HepG2 (cell line): ENCODE measurements around the gene TMEM238. TPM values are rescaled to one million over a fixed set of nuclear protein-coding genes. Genes with fewer than 3 reads are reported as not detected.

Experiments
- ATAC-seq: fragments of 200-7000 bp; cut with Tn5 transposase; 3 replicates; pipeline ENCODE4 v1.9.1; 2020; ENCODE audit warnings: mild to moderate bottlenecking, moderate library complexity
- BruUV-seq: library from RNA; stranded (reverse); fragments of 400-500 nt; replicated peaks from 2 replicates; lab custom pipeline; 2021; lab: Mats Ljungman, UMichigan
- CTCF ChIA-PET: fragments of 300-600 bp; formaldehyde crosslinking; extraction: SDS; loops from one replicate; lab custom pipeline; 2021; ENCODE audit warnings: low total read pairs, inconsistent platforms, low intra/inter-chr PET ratio; lab: Yijun Ruan, JAX
- POLR2A ChIA-PET: fragments of 350-600 bp; sonication (Branson Sonifier 250); formaldehyde crosslinking; loops from one replicate; lab custom pipeline; 2020; ENCODE audit warnings: antibody characterized with exemption, inconsistent platforms; lab: Yijun Ruan, JAX
- DNase-seq: peaks from one replicate; pipeline ENCODE4 v3.0.0-alpha.2; 2015; ENCODE audit warnings: low spot score
- FAIRE-seq: peaks from 3 replicates; lab custom pipeline; 2011; peaks lifted over from hg19 to GRCh38; lab: Jason Lieb, UNC
- H2AFZ ChIP-seq: one replicate; pipeline ENCODE4 v1.6.1; 2011; ENCODE audit warnings: low read length, inconsistent platforms
- H3K27ac ChIP-seq: fragments of 300-600 bp; 3 replicates; pipeline ENCODE4 v1.8.0; 2011; ENCODE audit warnings: mixed run types, mild to moderate bottlenecking, mixed read lengths, low read length, inconsistent platforms; ENCODE audit not compliant: insufficient read depth; ENCODE audit errors: extremely low read length
- H3K27me3 ChIP-seq, 2 experiments: fragments of 200-600 bp in 1 of 2; 2 replicates in 1 of 2; 3 replicates in 1 of 2; pipeline versions ENCODE4 v1.6.0 to v1.8.0; 2011; ENCODE audit warnings: low read length in 2 of 2, mild to moderate bottlenecking in 2 of 2, moderate library complexity in 2 of 2, inconsistent platforms in 1 of 2; ENCODE audit not compliant: insufficient read depth in 2 of 2, control insufficient read depth in 1 of 2
- H3K36me3 ChIP-seq, 2 experiments: fragments of 200-600 bp in 1 of 2; replicated peaks in 1 of 2; 2 replicates in 1 of 2; 3 replicates in 1 of 2; pipeline versions ENCODE4 v1.5.1 to v1.8.0; 2011; ENCODE audit warnings: low read length in 2 of 2, inconsistent platforms in 1 of 2; ENCODE audit not compliant: insufficient read depth in 2 of 2, control insufficient read depth in 1 of 2
- H3K4me1 ChIP-seq: 2 replicates; pipeline ENCODE4 v1.5.1; 2012; ENCODE audit warnings: low read length, inconsistent platforms; ENCODE audit not compliant: insufficient read depth
- H3K4me2 ChIP-seq: 2 replicates; pipeline ENCODE4 v1.6.0; 2011; ENCODE audit warnings: low read depth, low read length, inconsistent platforms
- H3K4me3 ChIP-seq, 3 experiments: fragments of 200-600 bp in 1 of 3; sonication (generic), shearing (Covaris generic) in 1 of 3; replicated peaks in 1 of 3; 2 replicates each; pipeline ENCODE4 v1.5.1; 2011 to 2016; ENCODE audit warnings: low read length in 3 of 3, inconsistent platforms in 2 of 3, low read depth in 2 of 3, mild to moderate bottlenecking in 2 of 3, control low read depth in 1 of 3, mixed read lengths in 1 of 3; ENCODE audit not compliant: insufficient read depth in 1 of 3
- H3K79me2 ChIP-seq: one replicate; pipeline ENCODE4 v1.6.1; 2011; ENCODE audit warnings: low read length, inconsistent platforms; ENCODE audit not compliant: insufficient read depth
- H3K9ac ChIP-seq: 2 replicates; pipeline ENCODE4 v1.6.0; 2011; ENCODE audit warnings: mild to moderate bottlenecking, low read depth, low read length, inconsistent platforms; ENCODE audit not compliant: insufficient read depth
- H3K9me3 ChIP-seq: 2 replicates; pipeline ENCODE4 v1.5.1; 2012; ENCODE audit warnings: mild to moderate bottlenecking, low read length
- H4K20me1 ChIP-seq: 2 replicates; pipeline ENCODE4 v1.6.0; 2011; ENCODE audit warnings: inconsistent platforms, mild to moderate bottlenecking, low read length, moderate library complexity; ENCODE audit not compliant: insufficient read depth
- CBX1 ChIP-seq: IDR thresholded peaks from one replicate; pipeline ENCODE4 v1.6.1; 2016; ENCODE audit warnings: antibody characterized with exemption, low read depth
- LCORL ChIP-seq, 2 experiments: fragments of 450-650 bp in 1 of 2; sonication (generic) in 1 of 2; formaldehyde crosslinking in 1 of 2; IDR thresholded peaks; 2 replicates each; pipeline versions ENCODE4 v1.5.0 to v1.6.1; 2017 to 2020; ENCODE audit warnings: antibody characterized with exemption in 1 of 2, missing genetic modification reagents in 1 of 2
- MIER3 ChIP-seq: IDR thresholded peaks from 2 replicates; pipeline ENCODE4 v1.6.1; 2016; ENCODE audit warnings: missing compliant biosample characterization, borderline replicate concordance
- MTF2 ChIP-seq: sonication (generic); formaldehyde crosslinking; IDR thresholded peaks from 2 replicates; pipeline ENCODE4 v1.5.0; 2020; ENCODE audit warnings: missing genetic modification reagents, borderline replicate concordance
- NONO ChIP-seq, 2 experiments: fragments of 450-650 bp in 1 of 2; sonication (generic) in 1 of 2; formaldehyde crosslinking in 1 of 2; IDR thresholded peaks in 1 of 2; conservative IDR thresholded peaks in 1 of 2; 2 replicates each; pipeline versions ENCODE4 v1.6.1 to v1.8.0; 2017 to 2022; ENCODE audit warnings: mild to moderate bottlenecking in 1 of 2, missing genetic modification reagents in 1 of 2, moderate library complexity in 1 of 2
- NR2F6 ChIP-seq, 2 experiments: IDR thresholded peaks; 2 replicates each; pipeline ENCODE4 v1.6.1; 2016; ENCODE audit warnings: antibody characterized with exemption in 1 of 2, mild to moderate bottlenecking in 1 of 2
- PHB2 ChIP-seq: fragments of 450-650 bp; IDR thresholded peaks from 2 replicates; pipeline ENCODE4 v1.6.1; 2018; ENCODE audit not compliant: partially characterized antibody
- RBFOX2 ChIP-seq: fragments of 200-400 bp; formaldehyde crosslinking; IDR thresholded peaks from 2 replicates; pipeline ENCODE4 v1.6.1; 2017; ENCODE audit warnings: low read depth, mild to moderate bottlenecking, low read length
- ZNF549 ChIP-seq: sonication (generic); formaldehyde crosslinking; IDR thresholded peaks from 2 replicates; pipeline ENCODE4 v1.5.0; 2020; ENCODE audit warnings: missing genetic modification reagents
- ZNF570 ChIP-seq: sonication (generic); formaldehyde crosslinking; IDR thresholded peaks from 2 replicates; pipeline ENCODE4 v1.4.0; 2020; ENCODE audit warnings: mild to moderate bottlenecking, missing genetic modification reagents, borderline replicate concordance
- ZNF703 ChIP-seq: sonication (generic); formaldehyde crosslinking; IDR thresholded peaks from 2 replicates; pipeline ENCODE4 v1.5.1; 2020; ENCODE audit warnings: missing genetic modification reagents, mild to moderate bottlenecking, moderate library complexity, borderline replicate concordance
- WGBS: methylation state at CpG from one replicate; pipeline ENCODE4 v1.1.6; 2017; ENCODE audit warnings: low lambda C conversion rate; 5-methylcytosine and 5-hydroxymethylcytosine counted together
- in situ Hi-C: cut with HindIII; loops from 2 replicates; pipeline ENCODE4 v1.10.0; 2017; ENCODE audit warnings: low pct_unique_long_range_greater_than_20kb; ENCODE audit not compliant: extremely low pct_ligation_motif_present
- intact Hi-C: fragments of 100-400 bp; cut with micrococcal nuclease; formaldehyde crosslinking; loops from one replicate; pipeline ENCODE4 v1.10.0; 2022; ENCODE audit not compliant: unreplicated experiment
- polyA plus RNA-seq, 8 experiments: library from polyadenylated mRNA; depleted of rRNA in 3 of 8; stranded (reverse) in 7 of 8; unstranded in 1 of 8; fragments of >200 nt; fragmentation: Illumina TruSeq in 4 of 8; extraction: Trizol in 4 of 8; gene quantifications; 2 replicates each; pipeline versions ENCODE4 v1.2.1 to v1.2.3, GENCODE V29; 2011 to 2016; ENCODE audit warnings: low read depth in 4 of 8, missing spikeins in 1 of 8, mixed read lengths in 1 of 8; ENCODE audit not compliant: insufficient read depth in 1 of 8
- total RNA-seq, 5 experiments: library from RNA; depleted of rRNA; stranded (reverse); fragments of >200 nt; fragmentation: Illumina TruSeq; extraction: Trizol; gene quantifications; 2 replicates each; pipeline ENCODE4 v1.2.3, GENCODE V29; 2016; ENCODE audit warnings: low read depth in 1 of 5
- TF ChIP-seq, protein P1 (sequence below): sonication (generic); formaldehyde crosslinking; IDR thresholded peaks from 2 replicates; pipeline ENCODE4 v1.4.0; 2020; ENCODE audit warnings: mild to moderate bottlenecking, missing genetic modification reagents
- TF ChIP-seq, protein P2 (sequence below): sonication (generic); formaldehyde crosslinking; IDR thresholded peaks from 2 replicates; pipeline ENCODE4 v1.5.0; 2020; ENCODE audit warnings: missing genetic modification reagents
- TF ChIP-seq, protein P3 (sequence below), 2 experiments: sonication (generic) in 1 of 2; formaldehyde crosslinking in 1 of 2; IDR thresholded peaks; 2 replicates each; pipeline versions ENCODE4 v1.5.1 to v1.6.1; 2011 to 2020; ENCODE audit warnings: borderline replicate concordance in 1 of 2, low read depth in 1 of 2, low read length in 1 of 2, mild to moderate bottlenecking in 1 of 2, missing genetic modification reagents in 1 of 2, moderate library complexity in 1 of 2
- TF ChIP-seq, protein P4 (sequence below): sonication (generic); formaldehyde crosslinking; IDR thresholded peaks from 2 replicates; pipeline ENCODE4 v1.5.1; 2020; ENCODE audit warnings: missing genetic modification reagents, mild to moderate bottlenecking, borderline replicate concordance

TMEM238 gene
- total and polyA plus RNA-seq, 2 of the 13 experiments (the other 11 are each of a cell fraction or from before 2014, with no cell fraction given), result not detected

DNA sequence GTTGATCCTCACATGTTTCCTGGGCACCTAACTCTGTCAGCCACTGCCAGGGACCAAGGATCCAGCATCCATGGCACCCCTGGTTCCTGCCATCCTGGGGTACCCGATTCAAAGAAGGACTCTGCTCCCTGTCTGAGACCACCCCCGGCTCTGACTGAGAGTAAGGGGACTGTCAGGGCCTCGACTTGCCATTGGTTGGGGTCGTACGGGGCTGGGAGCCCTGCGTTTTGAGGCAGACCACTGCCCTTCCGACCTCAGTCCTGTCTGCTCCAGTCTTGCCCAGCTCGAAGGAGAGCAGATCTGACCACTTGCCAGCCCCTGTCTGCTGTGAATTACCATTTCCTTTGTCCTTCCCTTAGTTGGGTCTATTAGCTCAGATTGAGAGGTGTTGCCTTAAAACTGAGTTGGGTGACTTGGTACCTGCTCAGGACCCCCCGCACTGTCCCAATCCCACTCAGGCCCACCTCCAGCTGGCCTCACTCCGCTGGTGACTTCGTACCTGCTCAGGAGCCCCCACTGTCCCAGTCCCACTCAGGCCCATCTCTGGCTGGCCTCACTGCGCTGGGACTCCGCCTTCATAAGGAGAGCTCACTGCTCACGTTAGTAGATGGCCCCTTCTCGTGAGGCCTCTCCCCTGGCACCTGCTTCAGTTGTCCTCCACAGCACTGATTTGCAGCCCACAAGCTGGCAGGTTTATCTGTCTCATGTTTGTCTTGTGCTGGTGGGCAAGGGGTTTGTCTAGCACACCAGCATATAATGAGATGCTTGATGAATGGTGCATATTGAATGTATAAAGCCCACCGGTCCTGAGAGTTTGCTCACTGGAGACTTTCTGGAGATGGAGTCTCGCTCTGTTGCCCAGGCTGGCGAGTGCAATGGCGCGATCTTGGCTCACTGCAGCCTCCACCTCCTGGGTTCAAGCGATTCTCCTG lies 5.6 kb upstream of the TMEM238 start:
- peaks cover 16 to 35% of the 10 kb centered on the region in 2 experiments for H3K36me3 ChIP-seq
- FAIRE-seq, result no peak
- no TSS peak for BruUV-seq
- in situ Hi-C loops, result no loop called here
- peaks cover 59% of the 10 kb centered on the region for H3K4me1 ChIP-seq
- no peak overlapping the region for H3K4me2 ChIP-seq
- no peak overlapping the region for H2AFZ ChIP-seq
- peaks cover 48% of the 10 kb centered on the region for H4K20me1 ChIP-seq
- DNase-seq, result no peak
- peaks cover 27% of the 10 kb centered on the region for H3K79me2 ChIP-seq
- H3K9me3 ChIP-seq, result no peaks in the 10 kb centered on the region
- intact Hi-C loops, result loop anchor here (5.0 kb wide), 1 partner anchor 57 kb away; no protein-coding TSS in a partner anchor
- no peak overlapping the region for H3K27ac ChIP-seq
- H3K27me3 ChIP-seq, result no peaks in the 10 kb centered on the region; a peak in 1 of 5 replicates
- no peak overlapping the region for H3K4me3 ChIP-seq
- no peak overlapping the region for H3K9ac ChIP-seq
- no peak for ATAC-seq
- CTCF ChIA-PET, result no interaction called here
- WGBS, result 90% methylated on average over 11 of the region's 21 CpGs
- POLR2A ChIA-PET, result interaction anchor here (0.6 to 9.7 kb wide), 10 partner anchors 14 to 186 kb away, joined by 3 to 62 read pairs (median 4); partner anchors contain the start of genes HSPBP1, KMT5C and UBE2S
- TF ChIP-seq ZNF549 (no peak), CBX1 (no peak), ZNF570 (CRISPR knock-in tag) (no peak), PHB2 (no peak), RBFOX2 (peak; percentile 68), MTF2 (CRISPR knock-in tag) (no peak), LCORL (IDR thresholded peaks at IDR 0.05) (no peak), LCORL (CRISPR knock-in tag; IDR thresholded peaks at IDR 0.05) (no peak), ZNF703 (CRISPR knock-in tag) (no peak), MIER3 (CRISPR knock-in tag) (no peak), NONO (IDR thresholded peaks at IDR 0.05) (no peak), NONO (CRISPR knock-in tag; conservative IDR thresholded peaks at IDR 0.05) (peak; percentile 43; the same call in 1 of the 2 replicates), NR2F6 (IDR thresholded peaks at IDR 0.05) (no peak), NR2F6 (CRISPR knock-in tag; IDR thresholded peaks at IDR 0.05) (no peak)
- TF ChIP-seq, protein P1, sequence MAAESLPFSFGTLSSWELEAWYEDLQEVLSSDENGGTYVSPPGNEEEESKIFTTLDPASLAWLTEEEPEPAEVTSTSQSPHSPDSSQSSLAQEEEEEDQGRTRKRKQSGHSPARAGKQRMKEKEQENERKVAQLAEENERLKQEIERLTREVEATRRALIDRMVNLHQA, result no peak
- TF ChIP-seq, protein P2, sequence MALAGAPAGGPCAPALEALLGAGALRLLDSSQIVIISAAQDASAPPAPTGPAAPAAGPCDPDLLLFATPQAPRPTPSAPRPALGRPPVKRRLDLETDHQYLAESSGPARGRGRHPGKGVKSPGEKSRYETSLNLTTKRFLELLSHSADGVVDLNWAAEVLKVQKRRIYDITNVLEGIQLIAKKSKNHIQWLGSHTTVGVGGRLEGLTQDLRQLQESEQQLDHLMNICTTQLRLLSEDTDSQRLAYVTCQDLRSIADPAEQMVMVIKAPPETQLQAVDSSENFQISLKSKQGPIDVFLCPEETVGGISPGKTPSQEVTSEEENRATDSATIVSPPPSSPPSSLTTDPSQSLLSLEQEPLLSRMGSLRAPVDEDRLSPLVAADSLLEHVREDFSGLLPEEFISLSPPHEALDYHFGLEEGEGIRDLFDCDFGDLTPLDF (CRISPR knock-in tag), result no peak
- TF ChIP-seq, protein P3, sequence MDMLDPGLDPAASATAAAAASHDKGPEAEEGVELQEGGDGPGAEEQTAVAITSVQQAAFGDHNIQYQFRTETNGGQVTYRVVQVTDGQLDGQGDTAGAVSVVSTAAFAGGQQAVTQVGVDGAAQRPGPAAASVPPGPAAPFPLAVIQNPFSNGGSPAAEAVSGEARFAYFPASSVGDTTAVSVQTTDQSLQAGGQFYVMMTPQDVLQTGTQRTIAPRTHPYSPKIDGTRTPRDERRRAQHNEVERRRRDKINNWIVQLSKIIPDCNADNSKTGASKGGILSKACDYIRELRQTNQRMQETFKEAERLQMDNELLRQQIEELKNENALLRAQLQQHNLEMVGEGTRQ (IDR thresholded peaks at IDR 0.05; ENCODE audit: low read depth, low read length), result no peak
- TF ChIP-seq, protein P3 (CRISPR knock-in tag; IDR thresholded peaks at IDR 0.05; ENCODE audit: borderline replicate concordance), result no peak
- TF ChIP-seq, protein P4, sequence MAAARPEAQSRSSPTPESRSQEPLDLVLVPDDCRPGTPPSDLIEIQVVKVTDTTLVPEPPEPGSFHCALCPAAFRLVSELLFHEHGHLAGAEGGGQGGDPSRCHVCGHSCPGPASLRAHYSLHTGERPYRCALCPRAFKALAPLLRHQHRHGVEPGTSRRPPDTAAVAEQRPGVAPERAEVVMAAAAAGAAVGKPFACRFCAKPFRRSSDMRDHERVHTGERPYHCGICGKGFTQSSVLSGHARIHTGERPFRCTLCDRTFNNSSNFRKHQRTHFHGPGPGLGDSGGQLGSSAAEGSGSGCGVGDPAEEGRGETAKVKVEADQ (CRISPR knock-in tag), result no peak
